NCI-H146 treated with DMSO at 0.1 percent for 48 hours (cell line): ENCODE data around the gene NHSL2.

Experiments used
- DNase-seq: peaks from one replicate; lab custom pipeline; 2025; ENCODE audit not compliant: unreplicated experiment; lab: John Stamatoyannopoulos, UW

NHSL2 gene

DNA sequence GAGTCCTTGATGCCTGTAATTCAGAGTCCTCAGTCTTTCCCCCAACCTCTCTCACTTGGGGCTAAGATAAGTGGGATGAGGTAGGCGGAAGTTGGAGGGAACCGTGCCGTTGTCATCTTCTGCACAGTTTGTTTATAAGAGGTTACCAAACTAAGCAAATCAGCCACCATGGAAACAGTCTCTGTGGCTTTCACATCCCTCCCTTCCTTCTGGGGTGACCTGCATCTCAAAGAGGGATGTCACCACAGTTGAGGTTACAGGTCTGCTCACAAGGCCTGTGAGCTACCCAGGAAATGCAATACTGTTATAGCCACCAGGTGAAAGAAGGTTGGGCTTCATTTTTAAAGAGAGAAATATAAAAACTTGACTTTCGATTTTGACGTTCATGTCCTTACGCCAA lies 194.8 kb downstream of the NHSL2 start:
- DNase-seq = no peak

DNA sequence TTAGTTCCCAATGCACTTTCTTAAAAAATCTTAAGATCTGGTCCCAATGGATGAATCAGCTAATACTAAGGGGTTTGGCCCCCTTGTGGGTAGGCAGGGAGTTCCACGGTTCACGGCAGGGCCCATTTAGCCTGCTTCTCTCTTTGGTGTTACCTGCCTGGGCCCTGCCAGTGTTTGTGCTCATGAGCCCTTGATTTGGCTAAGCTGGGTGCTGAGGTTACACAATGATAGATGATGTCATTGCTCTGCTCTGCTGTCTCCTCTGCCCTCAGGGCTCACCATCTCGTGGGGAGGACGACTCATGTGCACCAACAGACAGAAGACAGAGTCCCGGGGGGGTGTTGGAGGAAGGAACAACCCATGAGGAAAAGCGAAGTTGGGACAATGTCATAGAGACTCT lies 196.7 kb downstream of the NHSL2 start:
- DNase-seq = no peak

- DNase-seq = no peak
Measured at GRCh38 chrX:72107841-72108595, 197.4 kb downstream of the NHSL2 start.

DNA sequence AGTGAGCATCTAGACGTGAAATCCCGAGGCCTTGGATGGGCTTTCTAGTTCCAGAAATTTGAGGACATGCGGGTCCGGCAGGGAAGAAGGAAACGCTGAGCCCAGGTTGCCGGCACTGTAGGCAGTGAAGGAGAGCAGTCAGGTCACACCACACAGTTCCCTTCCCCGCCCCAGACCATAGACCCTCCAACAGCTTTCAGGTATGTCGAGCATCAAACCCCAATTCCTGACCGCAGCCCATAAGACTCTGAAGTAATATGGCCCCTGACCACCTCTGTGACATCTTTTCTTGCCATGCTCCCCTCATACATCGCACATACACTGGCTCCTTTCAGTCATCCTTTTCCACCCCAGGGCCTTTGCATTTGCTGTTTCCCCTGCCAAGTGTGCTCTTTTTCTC lies 198.0 kb downstream of the NHSL2 start:
- no peak for DNase-seq

DNA sequence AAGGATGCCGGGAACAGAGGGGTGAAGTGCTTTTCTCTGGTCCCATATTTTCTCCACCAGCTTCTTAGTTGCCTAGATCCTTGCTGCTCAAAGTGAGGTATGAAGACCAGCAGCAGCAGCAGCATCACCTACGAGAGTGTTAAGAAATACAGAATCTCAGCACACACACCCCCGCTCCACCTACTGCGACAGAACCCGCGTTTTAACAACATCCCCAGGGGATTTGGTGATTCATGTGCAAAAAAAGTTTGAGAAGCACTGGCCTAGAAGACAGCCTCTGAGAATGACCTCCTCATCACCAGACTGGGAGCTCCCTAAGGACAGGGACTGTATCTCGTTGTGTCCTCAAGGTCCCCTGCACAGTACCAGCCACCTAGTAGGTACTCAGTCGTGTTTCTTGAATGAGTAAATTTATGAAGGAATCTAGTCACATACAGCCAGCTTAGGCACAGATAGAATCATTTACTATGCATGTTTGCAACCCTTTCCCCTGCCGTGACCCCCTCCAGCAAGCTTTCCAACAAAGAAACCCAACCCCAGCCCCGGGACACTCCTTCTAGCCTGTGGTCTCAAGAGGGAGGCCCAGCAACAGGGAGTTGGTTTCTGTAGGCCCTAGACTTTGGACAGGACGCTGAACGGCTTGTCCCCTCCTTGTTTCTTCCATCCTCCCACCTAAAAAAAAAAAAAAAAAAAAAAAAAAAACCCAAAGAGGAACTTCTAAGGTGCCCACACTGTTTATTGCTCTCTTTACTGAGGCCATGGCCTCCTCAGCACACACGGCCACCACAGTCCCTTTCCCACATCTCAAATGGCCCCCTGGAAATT lies 199.6 kb downstream of the NHSL2 start:
- no peak for DNase-seq

DNA sequence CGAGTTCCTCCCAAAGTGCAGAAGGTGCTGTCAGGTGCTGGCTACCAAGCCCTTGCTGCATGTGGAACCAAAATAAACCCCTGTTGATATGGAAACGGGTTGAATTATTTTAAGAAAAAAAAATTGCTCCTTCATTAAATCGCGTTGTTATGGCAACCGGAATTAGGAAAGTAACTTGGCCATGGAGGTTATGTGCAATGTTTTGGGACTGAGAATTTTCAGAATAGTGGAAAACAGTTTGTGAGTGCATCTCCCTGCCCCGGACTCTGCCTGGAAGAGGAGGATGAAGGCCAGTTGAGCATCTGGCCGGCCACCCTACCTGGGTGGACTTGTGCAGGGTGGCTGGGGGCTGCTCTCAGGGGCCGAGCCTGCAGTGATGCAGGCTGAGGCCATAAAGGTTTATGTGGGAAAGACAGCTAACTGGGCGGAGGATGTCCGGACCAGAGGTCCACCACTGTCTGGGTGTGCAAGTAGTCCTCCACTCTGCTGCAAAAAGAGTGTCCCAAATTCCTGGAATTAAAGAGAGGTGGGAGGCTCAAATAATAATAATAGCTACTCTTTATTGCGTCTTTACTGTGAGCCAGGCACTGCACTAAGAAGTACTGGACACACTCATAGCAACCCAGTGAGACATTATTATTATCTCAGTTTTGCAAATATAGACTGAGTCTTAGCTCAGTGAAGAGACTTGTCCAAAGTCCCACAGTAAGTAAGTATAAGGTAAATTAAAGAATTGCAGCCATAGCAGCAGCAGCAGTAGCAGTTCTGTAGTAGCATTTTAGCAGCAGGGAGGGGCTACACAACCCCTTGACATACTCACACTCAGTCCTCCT lies 200.4 kb downstream of the NHSL2 start:
- DNase-seq = no peak

- DNase-seq = no peak
Measured at GRCh38 chrX:72113461-72113860, 202.8 kb downstream of the NHSL2 start.

DNA sequence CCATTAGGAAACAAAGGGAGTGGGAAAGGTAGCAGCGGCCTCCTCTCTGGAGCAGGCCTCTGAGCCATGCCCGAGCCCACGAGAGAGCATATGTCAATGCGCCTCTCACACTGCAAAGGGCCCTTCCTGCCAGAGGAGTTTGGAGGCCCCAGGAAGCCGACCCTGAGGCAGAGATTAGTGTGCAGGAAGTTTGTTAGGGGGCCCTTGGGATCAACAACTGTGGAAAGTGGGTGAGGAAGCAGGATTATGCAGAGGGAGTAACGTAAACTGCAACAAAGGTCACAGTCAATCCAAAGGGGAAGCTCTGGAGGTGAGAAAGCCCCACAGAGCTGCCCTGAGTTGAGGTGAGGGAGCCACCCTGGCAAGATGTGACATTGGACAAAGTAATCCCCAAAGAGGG lies 203.7 kb downstream of the NHSL2 start:
- no peak for DNase-seq

DNA sequence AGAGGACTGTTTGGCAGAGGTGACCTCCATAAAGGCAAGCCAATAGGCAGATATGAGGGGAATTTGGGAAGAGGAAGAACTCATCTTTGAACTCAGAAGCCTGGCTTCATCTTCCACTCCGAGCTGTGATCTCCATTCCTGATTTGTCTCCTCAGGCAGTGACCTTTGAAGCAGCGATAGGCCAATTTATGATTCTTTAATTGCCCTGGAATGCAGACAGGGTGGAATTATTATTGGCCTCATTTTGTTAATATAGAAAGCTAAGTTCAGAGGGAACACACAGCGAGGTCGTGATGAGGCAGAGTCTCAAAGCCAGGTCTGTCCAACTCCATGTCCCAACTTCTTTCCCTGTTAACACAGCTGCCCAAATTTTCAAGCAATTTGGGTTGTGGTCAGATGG lies 204.2 kb downstream of the NHSL2 start:
- no peak for DNase-seq

DNA sequence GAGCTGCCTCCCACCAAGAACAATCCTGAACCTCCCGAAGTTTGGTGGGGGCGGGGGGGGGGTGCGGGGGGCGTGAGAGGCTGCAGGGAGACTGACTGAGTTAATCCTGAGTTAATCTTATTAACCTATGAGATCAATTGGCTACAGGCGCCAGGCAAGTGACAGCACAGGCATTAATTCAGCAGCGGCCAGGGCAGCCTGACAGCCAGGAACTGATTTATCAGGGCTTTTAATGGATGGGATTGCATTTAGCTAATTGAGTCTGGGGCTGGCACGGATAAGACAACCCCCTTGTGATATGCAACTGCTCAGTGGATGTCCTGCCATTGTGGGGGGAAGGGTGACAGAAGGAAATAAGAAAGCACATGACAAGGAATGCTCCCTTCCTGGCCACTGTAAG lies 204.7 kb downstream of the NHSL2 start:
- DNase-seq = no peak

GRCh38 chrX:72117636-72118210 lies 207.1 kb downstream of the NHSL2 start:
- DNase-seq = no peak

DNA sequence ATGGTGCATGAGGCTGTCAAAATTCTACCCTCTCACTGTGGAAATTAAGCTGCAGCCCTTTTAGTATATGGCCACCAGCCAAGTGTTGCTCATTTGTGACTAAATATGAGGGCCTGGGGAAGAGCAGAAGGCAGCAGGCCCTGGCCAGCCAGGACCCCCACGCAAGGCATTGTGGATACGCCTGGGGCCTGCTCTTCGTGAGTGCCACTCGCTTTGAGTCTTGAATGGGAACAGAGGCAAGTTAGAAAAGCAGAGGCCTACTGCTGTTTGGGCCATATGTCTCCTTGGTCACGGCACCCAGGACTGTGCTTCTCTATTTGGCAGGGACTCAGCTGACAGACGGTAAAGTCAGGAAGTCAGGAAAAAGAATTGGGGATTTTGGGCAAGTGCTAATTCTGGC lies 210.2 kb downstream of the NHSL2 start:
- no peak for DNase-seq

GRCh38 chrX:72121383-72121782 lies 210.7 kb downstream of the NHSL2 start:
- no peak for DNase-seq

DNA sequence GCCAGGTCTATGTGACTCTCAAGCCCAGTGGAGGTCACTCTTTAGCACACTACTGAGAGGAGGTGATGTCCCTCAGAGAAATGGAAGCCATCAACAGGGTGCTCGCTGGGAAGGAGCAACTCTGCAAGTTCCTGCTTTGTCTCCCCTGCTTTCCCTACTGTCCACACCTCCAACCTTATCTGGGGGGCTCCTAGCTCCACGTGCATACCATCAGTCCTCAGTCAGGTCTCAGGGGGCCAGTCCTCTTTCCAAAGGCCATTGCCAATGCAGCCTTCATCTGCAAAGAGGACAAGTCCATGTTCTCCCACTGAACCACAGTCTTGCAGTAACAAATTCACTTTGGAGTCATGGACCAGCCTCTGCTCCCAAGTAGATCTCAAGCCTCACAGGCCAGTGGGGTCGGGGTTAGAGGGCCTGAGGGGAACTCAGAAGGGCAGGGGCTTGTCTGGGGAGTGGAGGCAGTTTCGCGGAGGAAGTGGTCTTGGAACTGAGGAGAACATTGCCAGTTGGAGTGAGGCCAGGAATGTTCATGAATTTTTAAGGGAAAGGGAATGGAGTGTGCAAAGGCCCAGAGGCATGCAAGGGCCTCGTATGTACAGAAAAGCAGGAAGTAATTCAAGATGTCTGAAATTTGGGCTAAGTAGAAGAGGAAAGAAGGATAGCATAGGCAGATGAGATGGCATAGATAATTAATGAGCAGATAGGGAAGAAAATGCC lies 212.1 kb downstream of the NHSL2 start:
- DNase-seq = no peak

GRCh38 chrX:72123471-72124185 lies 213.0 kb downstream of the NHSL2 start:
- DNase-seq = no peak

- no peak for DNase-seq
Measured at GRCh38 chrX:72124540-72125201, 214.0 kb downstream of the NHSL2 start.

- no peak for DNase-seq
Measured at GRCh38 chrX:72125331-72126047, 214.8 kb downstream of the NHSL2 start.

GRCh38 chrX:72126048-72126415 lies 215.4 kb downstream of the NHSL2 start:
- DNase-seq = no peak
